GM19397 (cell line): ENCODE data around the gene PARVA.

Experiments used
- ATAC-seq: cut with Tn5 transposase; IDR thresholded peaks from one replicate; pipeline ENCODE4 v1.9.1; 2021; ENCODE audit warnings: mild to moderate bottlenecking, moderate library complexity; ENCODE audit not compliant: unreplicated experiment

PARVA gene

GRCh38 chr11:12456651-12457579 lies 79.5 kb downstream of the PARVA start:
- ATAC-seq = no peak

- no peak for ATAC-seq
Measured at GRCh38 chr11:12458042-12458441, 80.7 kb downstream of the PARVA start.

- no peak for ATAC-seq
Measured at GRCh38 chr11:12459374-12459773, 82.0 kb downstream of the PARVA start.

GRCh38 chr11:12459865-12460444 lies 82.6 kb downstream of the PARVA start:
- ATAC-seq = no peak

DNA sequence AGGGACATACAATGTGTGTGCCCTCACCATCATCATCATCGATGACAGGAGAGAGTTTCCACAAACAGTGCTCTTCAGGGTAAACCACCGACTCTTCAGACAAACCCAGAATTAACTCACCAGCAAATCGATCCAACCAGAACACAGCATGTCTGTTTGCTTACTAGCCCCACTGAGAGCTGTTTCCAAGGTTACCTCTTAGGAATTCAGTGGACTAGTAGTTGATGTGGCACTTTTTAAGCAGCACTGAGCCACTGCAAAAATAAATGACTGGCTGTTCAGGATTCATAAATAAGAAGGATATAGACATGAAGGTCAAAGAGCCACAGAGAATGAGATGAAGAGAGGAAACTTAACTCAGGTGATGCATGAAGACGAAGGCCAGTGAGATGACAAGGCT lies 83.1 kb downstream of the PARVA start:
- no peak for ATAC-seq

DNA sequence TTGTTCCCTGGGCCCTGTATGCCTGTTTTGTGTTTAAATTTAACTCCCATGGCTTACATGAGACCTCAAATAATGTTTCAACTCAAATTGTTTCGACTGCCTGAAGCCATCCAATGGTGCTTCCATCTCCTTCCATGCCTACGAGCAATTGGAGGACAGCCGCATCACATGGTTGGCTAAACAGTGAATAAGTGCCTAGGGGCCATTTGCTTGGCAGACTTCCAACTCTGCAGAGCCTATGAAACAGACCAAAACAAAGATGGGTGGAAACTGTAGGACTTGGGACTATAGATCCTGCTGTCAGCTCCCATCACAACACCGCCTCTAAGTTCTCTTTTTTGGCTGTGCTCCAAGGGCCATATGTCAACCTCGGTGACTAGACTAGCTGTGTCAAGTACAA lies 84.1 kb downstream of the PARVA start:
- no peak for ATAC-seq

DNA sequence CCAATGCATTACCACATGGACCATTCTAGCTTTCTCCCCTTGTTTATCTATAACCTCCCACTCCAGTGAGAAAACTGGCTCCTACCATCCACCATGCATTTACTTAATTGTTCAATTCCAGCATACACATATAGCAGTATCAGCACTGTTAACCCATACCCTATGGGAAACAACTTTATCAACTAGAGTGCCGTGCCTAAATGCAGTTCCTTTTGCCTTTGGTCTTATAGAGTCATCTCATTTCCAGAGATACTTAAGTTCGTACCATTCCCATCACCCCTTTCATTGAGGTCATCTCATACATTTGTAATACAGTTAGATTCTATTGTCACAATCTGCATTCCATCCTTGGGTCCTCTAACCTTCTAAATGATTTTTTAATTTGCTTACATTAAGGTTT lies 86.9 kb downstream of the PARVA start:
- ATAC-seq = no peak

- no peak for ATAC-seq
Measured at GRCh38 chr11:12465332-12465731, 88.0 kb downstream of the PARVA start.

- ATAC-seq = no peak
Measured at GRCh38 chr11:12467610-12468009, 90.2 kb downstream of the PARVA start.

GRCh38 chr11:12469451-12469850 lies 92.1 kb downstream of the PARVA start:
- ATAC-seq = no peak

- no peak for ATAC-seq
Measured at GRCh38 chr11:12470236-12470635, 92.9 kb downstream of the PARVA start.

DNA sequence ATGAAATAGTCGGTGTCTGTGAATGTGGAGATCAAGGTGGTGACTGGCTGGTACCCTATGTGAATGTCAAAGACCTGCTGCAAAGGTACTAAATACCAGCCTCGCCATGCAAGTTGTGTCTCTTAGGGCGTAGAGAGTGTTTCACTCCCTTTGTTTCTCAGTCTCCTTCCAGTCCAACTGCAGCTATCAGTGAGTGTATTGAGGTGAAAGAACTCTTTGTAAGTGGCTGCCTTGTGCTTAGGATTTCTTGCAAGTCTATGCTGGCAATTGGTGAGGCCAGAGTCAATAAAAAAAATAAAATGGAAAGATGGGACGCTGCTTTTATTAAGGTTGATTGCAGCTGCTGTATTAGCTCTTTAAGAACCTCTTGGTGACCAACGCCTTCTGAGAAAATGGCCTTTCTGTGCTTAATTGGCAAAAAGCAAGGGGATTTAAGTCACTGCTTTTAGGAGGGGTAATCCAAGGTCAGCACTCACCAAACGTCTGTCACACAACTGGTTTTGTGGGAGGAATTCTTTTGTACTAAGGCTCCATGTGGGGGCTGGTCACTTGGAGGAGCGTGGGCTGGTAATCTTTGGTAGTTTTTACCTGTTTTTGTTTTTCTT lies 95.1 kb downstream of the PARVA start:
- no peak for ATAC-seq

- ATAC-seq = no peak
Measured at GRCh38 chr11:12473381-12473780, 96.0 kb downstream of the PARVA start.

DNA sequence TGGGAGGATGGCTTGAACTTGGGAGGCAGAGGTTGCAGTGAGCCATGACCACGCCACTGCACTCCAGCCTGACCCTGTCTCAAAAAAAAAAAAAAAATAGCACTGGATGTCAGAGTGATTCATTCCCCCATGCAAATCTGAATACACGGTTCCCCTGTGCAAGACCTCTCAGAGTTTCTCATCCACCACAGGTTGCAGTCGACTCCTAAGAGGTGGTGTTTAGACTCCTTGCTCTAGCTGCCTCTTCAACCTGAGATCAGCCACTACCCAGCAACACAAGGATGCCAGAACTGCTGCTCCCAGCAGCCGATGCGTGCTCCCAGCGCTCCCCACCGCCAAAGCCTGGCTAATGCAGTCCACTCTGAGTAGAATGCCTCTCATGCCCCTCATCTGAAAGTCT lies 97.5 kb downstream of the PARVA start:
- ATAC-seq = no peak

DNA sequence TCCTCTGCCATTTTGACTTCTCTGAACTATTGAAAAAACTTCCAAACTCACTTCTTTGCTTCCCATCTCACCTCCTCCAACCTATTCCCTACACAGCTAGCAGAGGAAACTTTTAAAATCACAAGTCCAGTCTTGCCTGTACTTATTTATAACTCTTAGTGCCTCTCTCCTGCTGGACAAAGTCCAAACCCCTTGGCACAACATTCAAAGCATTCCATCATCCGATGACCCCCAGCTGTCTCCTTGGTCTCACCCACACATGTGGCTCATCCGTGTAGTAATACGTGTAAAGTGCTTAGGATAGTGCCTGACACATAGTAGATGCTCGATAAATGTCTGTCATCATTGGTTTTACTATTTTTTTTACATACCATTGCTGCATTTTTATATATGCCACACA lies 101.4 kb downstream of the PARVA start:
- ATAC-seq = no peak

- no peak for ATAC-seq
Measured at GRCh38 chr11:12480401-12480800, 103.0 kb downstream of the PARVA start.

- ATAC-seq = no peak
Measured at GRCh38 chr11:12482839-12483238, 105.5 kb downstream of the PARVA start.

GRCh38 chr11:12483604-12484003 lies 106.2 kb downstream of the PARVA start:
- ATAC-seq = no peak

GRCh38 chr11:12485328-12485727 lies 108.0 kb downstream of the PARVA start:
- ATAC-seq = no peak

DNA sequence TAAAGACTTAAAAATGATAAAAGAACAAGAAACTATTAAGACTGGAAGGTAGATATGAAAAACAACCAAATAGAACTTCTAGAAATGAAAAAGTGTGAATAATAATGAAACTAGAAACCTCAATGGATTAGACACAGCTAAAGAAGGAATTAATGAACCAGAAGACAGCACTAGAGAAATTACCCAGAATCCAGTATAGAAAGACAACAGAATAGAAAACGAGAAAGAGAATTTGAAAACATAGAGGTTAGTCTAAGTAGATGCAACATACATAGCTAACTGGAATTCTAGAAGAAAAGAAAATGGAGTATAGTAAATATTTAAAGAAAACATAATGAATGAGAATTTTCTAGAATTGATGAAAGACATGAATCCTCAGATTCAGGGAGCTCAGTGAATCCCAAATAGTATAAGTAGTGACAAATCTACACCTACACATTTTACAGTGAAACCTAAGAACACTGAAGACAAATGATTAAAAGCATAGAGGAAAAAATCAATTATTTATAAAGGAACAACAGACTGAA lies 111.9 kb downstream of the PARVA start:
- ATAC-seq = no peak

DNA sequence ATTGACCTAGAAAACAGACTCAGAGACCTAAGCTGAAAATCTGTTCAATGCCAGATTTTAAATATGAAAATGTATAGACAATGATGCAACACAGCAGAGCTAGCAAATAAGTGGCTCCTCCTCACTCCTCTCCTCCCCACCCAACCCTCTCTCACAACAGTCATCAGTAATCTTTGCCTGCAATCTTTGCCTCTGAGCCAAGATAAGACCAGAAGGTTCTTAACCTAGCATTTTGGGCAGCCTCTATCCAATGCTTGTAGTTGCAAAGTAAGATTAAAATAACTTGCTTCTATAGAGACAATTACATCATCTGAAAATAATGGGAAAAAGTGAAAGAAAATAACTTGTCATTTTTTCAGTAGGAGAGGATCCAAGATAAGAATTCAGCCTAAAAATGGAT lies 117.3 kb downstream of the PARVA start:
- no peak for ATAC-seq
